Astrocyte (in vitro differentiated cells and primary cell): ENCODE data around the gene ZFR. TPM values are rescaled to one million over a fixed set of nuclear protein-coding genes. Genes with fewer than 3 reads are reported as not detected.
A peak's percentile ranks its signal among the peaks of the same experiment; 100 is the strongest.

Experiments
- DNase-seq: peaks from one replicate; pipeline ENCODE4 v3.0.0-alpha.2; 2010; ENCODE audit warnings: low read depth
- FAIRE-seq: peaks from 2 replicates; lab custom pipeline; 2011; peaks lifted over from hg19 to GRCh38; lab: Jason Lieb, UNC
- H2AFZ ChIP-seq: 2 replicates; pipeline ENCODE4 v1.6.0; 2012; ENCODE audit warnings: low read depth, low read length, inconsistent platforms
- H3K27ac ChIP-seq: 2 replicates; pipeline ENCODE4 v1.5.1; 2011; ENCODE audit warnings: low read depth, low read length, inconsistent platforms
- H3K27me3 ChIP-seq: 2 replicates; pipeline ENCODE4 v1.6.0; 2011; ENCODE audit warnings: low read length, inconsistent platforms; ENCODE audit not compliant: insufficient read depth
- H3K36me3 ChIP-seq: 2 replicates; pipeline ENCODE4 v1.5.1; 2011; ENCODE audit warnings: low read length, inconsistent platforms; ENCODE audit not compliant: insufficient read depth
- H3K4me1 ChIP-seq: 2 replicates; pipeline ENCODE4 v1.5.1; 2011; ENCODE audit warnings: low read length, inconsistent platforms; ENCODE audit not compliant: insufficient read depth
- H3K4me2 ChIP-seq: 2 replicates; pipeline ENCODE4 v1.6.0; 2012; ENCODE audit warnings: low read length, inconsistent platforms
- H3K4me3 ChIP-seq: 2 replicates; pipeline ENCODE4 v1.5.1; 2011; ENCODE audit warnings: low read depth, mild to moderate bottlenecking, low read length, inconsistent platforms; ENCODE audit not compliant: insufficient read depth
- H3K79me2 ChIP-seq: 2 replicates; pipeline ENCODE4 v1.6.0; 2012; ENCODE audit warnings: mild to moderate bottlenecking, low read length, inconsistent platforms; ENCODE audit not compliant: insufficient read depth
- H3K9ac ChIP-seq: 2 replicates; pipeline ENCODE4 v1.6.0; 2012; ENCODE audit warnings: mild to moderate bottlenecking, low read length, inconsistent platforms
- H3K9me3 ChIP-seq: 2 replicates; pipeline ENCODE4 v1.5.1; 2012; ENCODE audit warnings: low read depth, mild to moderate bottlenecking, low read length, inconsistent platforms; ENCODE audit not compliant: insufficient read depth
- H4K20me1 ChIP-seq: 2 replicates; pipeline ENCODE4 v1.6.0; 2012; ENCODE audit warnings: low read length, inconsistent platforms; ENCODE audit not compliant: insufficient read depth
- H3K27ac Mint-ChIP-seq: one replicate; pipeline ENCODE4 v1.8.0; 2021; ENCODE audit warnings: mild to moderate bottlenecking, mixed read lengths; ENCODE audit not compliant: unreplicated experiment
- H3K27me3 Mint-ChIP-seq: one replicate; pipeline ENCODE4 v1.8.0; 2021; ENCODE audit warnings: low read depth, mixed read lengths; ENCODE audit not compliant: unreplicated experiment
- H3K36me3 Mint-ChIP-seq: one replicate; pipeline ENCODE4 v1.8.0; 2021; ENCODE audit warnings: low read depth, mixed read lengths; ENCODE audit not compliant: unreplicated experiment
- H3K4me1 Mint-ChIP-seq: one replicate; pipeline ENCODE4 v1.8.0; 2021; ENCODE audit warnings: low read depth, mixed read lengths; ENCODE audit not compliant: unreplicated experiment
- H3K4me3 Mint-ChIP-seq: one replicate; pipeline ENCODE4 v1.8.0; 2021; ENCODE audit warnings: mild to moderate bottlenecking, moderate library complexity, mixed read lengths; ENCODE audit not compliant: unreplicated experiment
- H3K9me3 Mint-ChIP-seq: one replicate; pipeline ENCODE4 v1.8.0; 2021; ENCODE audit warnings: mild to moderate bottlenecking, mixed read lengths; ENCODE audit not compliant: unreplicated experiment
- EZH2 ChIP-seq: IDR thresholded peaks from 2 replicates; pipeline ENCODE4 v1.6.1; 2012; ENCODE audit warnings: mild to moderate bottlenecking, low read length, inconsistent platforms; ENCODE audit not compliant: insufficient read depth
- total RNA-seq: library from RNA; stranded (reverse); gene quantifications from 2 replicates; pipeline ENCODE4 v1.2.1, GENCODE V29; 2021
- TF ChIP-seq, protein P1 (sequence below): IDR thresholded peaks from 2 replicates; pipeline ENCODE4 v1.5.1; 2011; ENCODE audit warnings: low read depth, mild to moderate bottlenecking, inconsistent platforms, low read length, moderate library complexity; ENCODE audit not compliant: insufficient read depth

The ZFR gene
- total RNA-seq, 1 donor from 2014 or later: 68.4 TPM

DNA sequence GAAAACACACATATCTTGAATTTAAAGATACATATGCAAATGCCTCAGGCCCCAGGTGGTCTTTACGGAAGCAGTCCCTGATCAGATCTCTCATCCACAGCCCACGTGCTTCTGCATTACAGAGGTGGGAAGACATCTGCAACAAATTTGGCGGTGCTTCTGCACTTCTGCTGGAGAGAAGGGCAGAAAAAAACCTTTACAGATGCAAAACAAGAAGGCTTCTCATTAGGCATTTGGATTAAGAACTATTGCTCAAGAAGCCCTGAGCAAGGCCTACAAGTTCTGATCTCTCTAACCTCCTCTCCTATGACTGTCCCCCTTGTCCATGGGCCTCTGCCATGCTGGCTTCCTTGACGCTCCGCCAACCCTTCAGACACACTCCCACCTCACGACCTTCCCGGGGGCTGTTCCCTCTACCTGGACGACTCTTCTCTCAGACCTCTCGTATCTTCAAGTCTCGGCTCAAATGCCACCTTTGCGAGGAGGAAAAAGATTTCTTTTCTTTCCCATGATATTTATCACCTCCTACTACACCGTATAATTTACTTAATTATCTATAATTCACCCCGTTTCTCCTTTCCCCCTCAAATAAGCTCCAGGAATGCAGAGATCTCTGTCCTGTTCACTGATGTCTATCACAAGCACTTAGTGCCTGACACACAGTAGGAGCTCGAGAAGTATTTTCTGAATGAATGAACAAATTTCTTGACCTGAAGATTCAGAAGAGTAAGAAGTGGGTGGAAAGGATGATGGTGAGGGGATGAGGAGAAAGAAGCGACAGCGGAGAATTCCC lies 132.9 kb downstream of the ZFR start:
- H3K4me3 Mint-ChIP-seq: peak overlapping the region; percentile 90
- Histone ChIP-seq H3K4me3 (peak overlapping the region; percentile 71), H3K27me3 (no peaks in the 10 kb centered on the region), H3K4me1 (peaks cover 10% of the 10 kb centered on the region), H3K27ac (peak overlapping the region; percentile 73), H3K9ac (peak overlapping the region; percentile 90), H3K79me2 (peaks cover 58% of the 10 kb centered on the region), H3K4me2 (peak overlapping the region; percentile 94), H4K20me1 (peaks cover 36% of the 10 kb centered on the region), H3K36me3 (no peaks in the 10 kb centered on the region), H3K9me3 (no peaks in the 10 kb centered on the region), H2AFZ (peak overlapping the region; percentile 76)
- FAIRE-seq: no peak
- H3K27me3 Mint-ChIP-seq: no peaks in the 10 kb centered on the region
- no peak for TF ChIP-seq EZH2
- TF ChIP-seq, protein P1, sequence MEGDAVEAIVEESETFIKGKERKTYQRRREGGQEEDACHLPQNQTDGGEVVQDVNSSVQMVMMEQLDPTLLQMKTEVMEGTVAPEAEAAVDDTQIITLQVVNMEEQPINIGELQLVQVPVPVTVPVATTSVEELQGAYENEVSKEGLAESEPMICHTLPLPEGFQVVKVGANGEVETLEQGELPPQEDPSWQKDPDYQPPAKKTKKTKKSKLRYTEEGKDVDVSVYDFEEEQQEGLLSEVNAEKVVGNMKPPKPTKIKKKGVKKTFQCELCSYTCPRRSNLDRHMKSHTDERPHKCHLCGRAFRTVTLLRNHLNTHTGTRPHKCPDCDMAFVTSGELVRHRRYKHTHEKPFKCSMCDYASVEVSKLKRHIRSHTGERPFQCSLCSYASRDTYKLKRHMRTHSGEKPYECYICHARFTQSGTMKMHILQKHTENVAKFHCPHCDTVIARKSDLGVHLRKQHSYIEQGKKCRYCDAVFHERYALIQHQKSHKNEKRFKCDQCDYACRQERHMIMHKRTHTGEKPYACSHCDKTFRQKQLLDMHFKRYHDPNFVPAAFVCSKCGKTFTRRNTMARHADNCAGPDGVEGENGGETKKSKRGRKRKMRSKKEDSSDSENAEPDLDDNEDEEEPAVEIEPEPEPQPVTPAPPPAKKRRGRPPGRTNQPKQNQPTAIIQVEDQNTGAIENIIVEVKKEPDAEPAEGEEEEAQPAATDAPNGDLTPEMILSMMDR: no peak
- peak overlapping the region; percentile 56 for H3K27ac Mint-ChIP-seq
- H3K9me3 Mint-ChIP-seq: no peaks in the 10 kb centered on the region
- no peak for DNase-seq
- peaks cover 2% of the 10 kb centered on the region for H3K4me1 Mint-ChIP-seq
- no peaks in the 10 kb centered on the region for H3K36me3 Mint-ChIP-seq

DNA sequence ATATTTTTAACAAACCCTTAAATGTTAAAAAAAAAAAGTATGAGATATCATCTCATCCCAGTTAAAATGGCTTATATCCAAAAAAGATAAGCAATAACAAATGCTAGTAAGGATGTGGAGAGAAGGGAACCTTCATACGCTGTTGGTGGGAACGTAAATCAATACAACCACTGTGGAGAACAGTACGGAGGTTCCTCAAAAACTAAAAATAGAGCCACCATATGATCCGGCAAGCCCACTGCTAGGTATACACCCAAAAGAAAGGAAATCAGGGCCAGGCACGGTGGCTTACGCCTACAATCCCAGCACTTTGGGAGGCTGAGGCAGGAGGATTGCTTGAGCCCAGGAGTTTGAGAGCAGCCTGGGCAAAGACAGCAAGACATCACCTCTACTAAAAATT lies 134.8 kb downstream of the ZFR start:
- no peaks in the 10 kb centered on the region for H3K27me3 ChIP-seq
- Mint-ChIP-seq H3K27me3 (no peaks in the 10 kb centered on the region), H3K36me3 (no peaks in the 10 kb centered on the region), H3K9me3 (no peaks in the 10 kb centered on the region), H3K27ac (no peak overlapping the region), H3K4me1 (peaks cover 2% of the 10 kb centered on the region), H3K4me3 (no peak overlapping the region)
- FAIRE-seq (no peak), DNase-seq (no peak)
- H3K4me1 ChIP-seq: peaks cover 10% of the 10 kb centered on the region
- no peak overlapping the region for H3K9ac ChIP-seq
- H3K9me3 ChIP-seq: no peaks in the 10 kb centered on the region
- no peak overlapping the region for H3K4me3 ChIP-seq
- TF ChIP-seq, protein P1: no peak
- TF ChIP-seq EZH2: no peak
- H3K79me2 ChIP-seq: peaks cover 73% of the 10 kb centered on the region
- peaks cover 38% of the 10 kb centered on the region for H4K20me1 ChIP-seq
- no peak overlapping the region for H3K4me2 ChIP-seq
- H3K27ac ChIP-seq: no peak overlapping the region
- no peaks in the 10 kb centered on the region for H3K36me3 ChIP-seq
- H2AFZ ChIP-seq: no peak overlapping the region

DNA sequence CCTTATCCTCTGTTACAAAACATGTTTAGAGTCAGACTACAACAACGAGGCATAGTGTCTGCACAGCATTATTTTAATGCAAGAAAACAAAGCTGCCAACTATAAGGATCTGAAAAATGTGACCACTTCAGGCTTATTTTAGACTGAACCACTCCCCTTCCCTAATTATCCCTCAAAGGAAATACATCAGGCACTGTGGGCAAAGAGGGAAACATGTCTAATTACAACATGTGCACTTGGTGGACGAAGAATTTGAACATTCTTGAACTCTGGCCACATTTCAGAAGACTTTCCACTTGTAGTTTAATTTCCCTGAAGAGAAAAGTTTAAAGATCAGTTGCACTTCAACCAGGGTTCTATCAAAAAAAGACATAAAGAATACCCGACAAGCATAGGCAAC lies 135.6 kb downstream of the ZFR start:
- Histone ChIP-seq H3K79me2 (peaks cover 80% of the 10 kb centered on the region), H3K27me3 (no peaks in the 10 kb centered on the region), H3K4me3 (no peak overlapping the region), H3K27ac (no peak overlapping the region), H3K4me1 (peaks cover 10% of the 10 kb centered on the region), H3K36me3 (no peaks in the 10 kb centered on the region), H3K9ac (no peak overlapping the region), H3K4me2 (no peak overlapping the region), H3K9me3 (no peaks in the 10 kb centered on the region), H4K20me1 (peaks cover 46% of the 10 kb centered on the region), H2AFZ (no peak overlapping the region)
- FAIRE-seq (no peak), DNase-seq (no peak)
- H3K4me3 Mint-ChIP-seq: no peak overlapping the region
- no peak overlapping the region for H3K27ac Mint-ChIP-seq
- H3K9me3 Mint-ChIP-seq: no peaks in the 10 kb centered on the region
- H3K27me3 Mint-ChIP-seq: no peaks in the 10 kb centered on the region
- TF ChIP-seq, protein P1: no peak
- no peak for TF ChIP-seq EZH2
- H3K4me1 Mint-ChIP-seq: peaks cover 2% of the 10 kb centered on the region
- H3K36me3 Mint-ChIP-seq: no peaks in the 10 kb centered on the region
